HEK293T (cell line): ENCODE data around the gene ADPRHL1.

Source experiments
- BHLHE40 ChIP-seq: fragments of 450-650 bp; IDR thresholded peaks from 2 replicates; pipeline ENCODE4 v1.6.1; 2016; ENCODE audit warnings: mild to moderate bottlenecking, moderate library complexity, borderline replicate concordance
- CTBP1 ChIP-seq: fragments of 450-650 bp; IDR thresholded peaks from 2 replicates; pipeline ENCODE4 v1.6.1; 2016; ENCODE audit warnings: borderline replicate concordance
- ELF4 ChIP-seq: fragments of 450-650 bp; IDR thresholded peaks from 2 replicates; pipeline ENCODE4 v1.6.1; 2017; ENCODE audit warnings: antibody characterized with exemption
- FOXK2 ChIP-seq: fragments of 450-650 bp; IDR thresholded peaks from 2 replicates; pipeline ENCODE4 v1.6.1; 2016; ENCODE audit warnings: mild to moderate bottlenecking
- FOXM1 ChIP-seq: fragments of 450-650 bp; IDR thresholded peaks from 2 replicates; pipeline ENCODE4 v1.6.1; 2017; ENCODE audit warnings: mild to moderate bottlenecking, borderline replicate concordance
- HDGF ChIP-seq: fragments of 450-650 bp; IDR thresholded peaks from 2 replicates; pipeline ENCODE4 v1.6.1; 2017; ENCODE audit warnings: antibody characterized with exemption, borderline replicate concordance
- LEF1 ChIP-seq: fragments of 450-650 bp; IDR thresholded peaks from 2 replicates; pipeline ENCODE4 v1.6.1; 2017; ENCODE audit warnings: mild to moderate bottlenecking, borderline replicate concordance
- NFRKB ChIP-seq: fragments of 450-650 bp; IDR thresholded peaks from 2 replicates; pipeline ENCODE4 v1.6.1; 2016; ENCODE audit warnings: mild to moderate bottlenecking, moderate library complexity
- SP1 ChIP-seq: fragments of 450-650 bp; IDR thresholded peaks from 2 replicates; pipeline ENCODE4 v1.6.1; 2017
- TARDBP ChIP-seq: fragments of 450-650 bp; IDR thresholded peaks from 2 replicates; pipeline ENCODE4 v1.6.1; 2016

GRCh38 chr13:113378825-113379224 is 74.5 kb downstream of the ADPRHL1 start:
- TF ChIP-seq LEF1 = no peak
- no peak for TF ChIP-seq SP1
- no peak for TF ChIP-seq HDGF
- TF ChIP-seq CTBP1 = no peak
- no peak for TF ChIP-seq ELF4
- no peak for TF ChIP-seq FOXM1
- no peak for TF ChIP-seq TARDBP
- no peak for TF ChIP-seq FOXK2
- no peak for TF ChIP-seq NFRKB
- TF ChIP-seq BHLHE40 = no peak
